HepG2 (cell line): ENCODE measurements around the gene PRPSAP1. TPM values are rescaled to one million over a fixed set of nuclear protein-coding genes. Genes with fewer than 3 reads are reported as not detected.
"Not testable (repeated sequence)": the region's sequence is repeated elsewhere in the genome, so short reads cannot be mapped to it uniquely, and the experiment has no call there.

Source experiments
- ATAC-seq: fragments of 200-7000 bp; cut with Tn5 transposase; 3 replicates; pipeline ENCODE4 v1.9.1; 2020; ENCODE audit warnings: mild to moderate bottlenecking, moderate library complexity
- BruUV-seq: library from RNA; stranded (reverse); fragments of 400-500 nt; replicated peaks from 2 replicates; lab custom pipeline; 2021; lab: Mats Ljungman, UMichigan
- CTCF ChIA-PET: fragments of 300-600 bp; formaldehyde crosslinking; extraction: SDS; loops from one replicate; lab custom pipeline; 2021; ENCODE audit warnings: low total read pairs, inconsistent platforms, low intra/inter-chr PET ratio; lab: Yijun Ruan, JAX
- POLR2A ChIA-PET: fragments of 350-600 bp; sonication (Branson Sonifier 250); formaldehyde crosslinking; loops from one replicate; lab custom pipeline; 2020; ENCODE audit warnings: antibody characterized with exemption, inconsistent platforms; lab: Yijun Ruan, JAX
- DNase-seq: peaks from one replicate; pipeline ENCODE4 v3.0.0-alpha.2; 2015; ENCODE audit warnings: low spot score
- FAIRE-seq: peaks from 3 replicates; lab custom pipeline; 2011; peaks lifted over from hg19 to GRCh38; lab: Jason Lieb, UNC
- H2AFZ ChIP-seq: one replicate; pipeline ENCODE4 v1.6.1; 2011; ENCODE audit warnings: low read length, inconsistent platforms
- H3K27ac ChIP-seq: fragments of 300-600 bp; 3 replicates; pipeline ENCODE4 v1.8.0; 2011; ENCODE audit warnings: mixed run types, mild to moderate bottlenecking, mixed read lengths, low read length, inconsistent platforms; ENCODE audit not compliant: insufficient read depth; ENCODE audit errors: extremely low read length
- H3K27me3 ChIP-seq, 2 experiments: fragments of 200-600 bp in 1 of 2; 2 replicates in 1 of 2; 3 replicates in 1 of 2; pipeline versions ENCODE4 v1.6.0 to v1.8.0; 2011; ENCODE audit warnings: low read length in 2 of 2, mild to moderate bottlenecking in 2 of 2, moderate library complexity in 2 of 2, inconsistent platforms in 1 of 2; ENCODE audit not compliant: insufficient read depth in 2 of 2, control insufficient read depth in 1 of 2
- H3K36me3 ChIP-seq, 2 experiments: fragments of 200-600 bp in 1 of 2; replicated peaks in 1 of 2; 2 replicates in 1 of 2; 3 replicates in 1 of 2; pipeline versions ENCODE4 v1.5.1 to v1.8.0; 2011; ENCODE audit warnings: low read length in 2 of 2, inconsistent platforms in 1 of 2; ENCODE audit not compliant: insufficient read depth in 2 of 2, control insufficient read depth in 1 of 2
- H3K4me1 ChIP-seq: 2 replicates; pipeline ENCODE4 v1.5.1; 2012; ENCODE audit warnings: low read length, inconsistent platforms; ENCODE audit not compliant: insufficient read depth
- H3K4me2 ChIP-seq: 2 replicates; pipeline ENCODE4 v1.6.0; 2011; ENCODE audit warnings: low read depth, low read length, inconsistent platforms
- H3K4me3 ChIP-seq, 3 experiments: fragments of 200-600 bp in 1 of 3; sonication (generic), shearing (Covaris generic) in 1 of 3; replicated peaks in 1 of 3; 2 replicates each; pipeline ENCODE4 v1.5.1; 2011 to 2016; ENCODE audit warnings: low read length in 3 of 3, inconsistent platforms in 2 of 3, low read depth in 2 of 3, mild to moderate bottlenecking in 2 of 3, control low read depth in 1 of 3, mixed read lengths in 1 of 3; ENCODE audit not compliant: insufficient read depth in 1 of 3
- H3K79me2 ChIP-seq: one replicate; pipeline ENCODE4 v1.6.1; 2011; ENCODE audit warnings: low read length, inconsistent platforms; ENCODE audit not compliant: insufficient read depth
- H3K9ac ChIP-seq: 2 replicates; pipeline ENCODE4 v1.6.0; 2011; ENCODE audit warnings: mild to moderate bottlenecking, low read depth, low read length, inconsistent platforms; ENCODE audit not compliant: insufficient read depth
- H3K9me3 ChIP-seq: 2 replicates; pipeline ENCODE4 v1.5.1; 2012; ENCODE audit warnings: mild to moderate bottlenecking, low read length
- H4K20me1 ChIP-seq: 2 replicates; pipeline ENCODE4 v1.6.0; 2011; ENCODE audit warnings: inconsistent platforms, mild to moderate bottlenecking, low read length, moderate library complexity; ENCODE audit not compliant: insufficient read depth
- FOSL2 ChIP-seq: sonication (generic); formaldehyde crosslinking; IDR thresholded peaks from 2 replicates; pipeline ENCODE4 v1.4.0; 2020; ENCODE audit warnings: missing genetic modification reagents
- MAFF ChIP-seq: IDR thresholded peaks from 2 replicates; pipeline ENCODE4 v1.6.1; 2011; ENCODE audit warnings: low read depth, low read length, improper control_type of control experiment
- MAFK ChIP-seq, 2 experiments: IDR thresholded peaks in 1 of 2; conservative IDR thresholded peaks in 1 of 2; 2 replicates each; pipeline ENCODE4 v1.6.1; 2011; ENCODE audit warnings: improper control_type of control experiment in 2 of 2, low read length in 2 of 2
- ZBTB38 ChIP-seq: sonication (generic); formaldehyde crosslinking; IDR thresholded peaks from 2 replicates; pipeline ENCODE4 v1.5.1; 2020; ENCODE audit warnings: mild to moderate bottlenecking, missing genetic modification reagents
- WGBS: methylation state at CpG from one replicate; pipeline ENCODE4 v1.1.6; 2017; ENCODE audit warnings: low lambda C conversion rate; 5-methylcytosine and 5-hydroxymethylcytosine counted together
- in situ Hi-C: cut with HindIII; loops from 2 replicates; pipeline ENCODE4 v1.10.0; 2017; ENCODE audit warnings: low pct_unique_long_range_greater_than_20kb; ENCODE audit not compliant: extremely low pct_ligation_motif_present
- intact Hi-C: fragments of 100-400 bp; cut with micrococcal nuclease; formaldehyde crosslinking; loops from one replicate; pipeline ENCODE4 v1.10.0; 2022; ENCODE audit not compliant: unreplicated experiment
- polyA plus RNA-seq, 8 experiments: library from polyadenylated mRNA; depleted of rRNA in 3 of 8; stranded (reverse) in 7 of 8; unstranded in 1 of 8; fragments of >200 nt; fragmentation: Illumina TruSeq in 4 of 8; extraction: Trizol in 4 of 8; gene quantifications; 2 replicates each; pipeline versions ENCODE4 v1.2.1 to v1.2.3, GENCODE V29; 2011 to 2016; ENCODE audit warnings: low read depth in 4 of 8, missing spikeins in 1 of 8, mixed read lengths in 1 of 8; ENCODE audit not compliant: insufficient read depth in 1 of 8
- total RNA-seq, 5 experiments: library from RNA; depleted of rRNA; stranded (reverse); fragments of >200 nt; fragmentation: Illumina TruSeq; extraction: Trizol; gene quantifications; 2 replicates each; pipeline ENCODE4 v1.2.3, GENCODE V29; 2016; ENCODE audit warnings: low read depth in 1 of 5

Gene PRPSAP1
- total and polyA plus RNA-seq, 2 of the 13 experiments (the other 11 are each of a cell fraction or from before 2014, with no cell fraction given) = 91.1 to 314 TPM

DNA sequence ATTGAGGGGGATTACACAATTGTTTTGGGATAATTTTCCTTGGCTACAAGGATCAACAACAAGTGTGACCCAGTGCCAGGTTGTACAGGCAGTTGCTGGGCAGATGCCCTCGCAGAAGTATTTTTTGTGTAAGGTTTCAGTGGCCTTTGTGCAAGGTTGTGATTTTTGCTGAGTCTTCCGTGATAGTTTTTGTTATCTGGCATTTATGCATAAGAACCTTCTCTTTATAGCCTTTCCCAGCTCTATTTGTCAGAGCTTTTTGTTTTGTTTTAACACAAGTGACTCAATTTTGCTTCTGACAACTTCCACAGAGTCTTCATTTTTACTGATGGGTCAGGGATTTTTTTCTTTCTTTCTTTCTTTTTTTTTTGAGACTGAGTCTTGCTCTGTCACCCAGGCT lies 6.7 kb upstream of the PRPSAP1 start:
- H2AFZ ChIP-seq = no peak overlapping the region
- no peaks in the 10 kb centered on the region for H3K9me3 ChIP-seq
- no TSS peak for BruUV-seq

DNA sequence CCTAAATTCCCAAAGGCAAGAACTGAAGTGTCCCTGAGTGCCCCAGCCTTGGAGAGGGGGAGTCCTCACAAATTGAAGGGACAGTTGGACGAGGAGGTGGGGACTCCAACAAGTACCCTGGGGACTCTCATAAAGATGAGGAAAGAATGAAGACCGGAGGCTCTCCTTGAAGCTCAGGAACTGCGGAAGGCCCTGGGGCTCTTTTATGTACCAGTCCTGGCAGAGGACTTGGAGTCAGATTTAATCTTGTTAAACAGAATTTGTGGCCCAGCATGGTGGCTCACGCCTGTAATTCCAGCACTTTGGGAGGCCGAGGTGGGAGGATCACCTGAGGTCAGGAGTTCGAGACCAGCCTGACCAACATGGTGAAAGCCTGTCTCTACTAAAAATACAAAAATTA lies 6.1 kb upstream of the PRPSAP1 start:
- not testable (repeated sequence) for FAIRE-seq
- TF ChIP-seq ZBTB38 (CRISPR knock-in tag) = 0 out of 2 replicates have a peak, but pooled peaks have one; percentile 49
- TF ChIP-seq, all 625 proteins: peak for 1; not testable (repeated sequence) for 624
- H3K27ac ChIP-seq, in situ Hi-C loops, H3K79me2 ChIP-seq, H2AFZ ChIP-seq, intact Hi-C loops, H3K27me3 ChIP-seq, ATAC-seq, H3K4me3 ChIP-seq, H3K9ac ChIP-seq, BruUV-seq, H4K20me1 ChIP-seq, DNase-seq, CTCF ChIA-PET, H3K9me3 ChIP-seq, H3K36me3 ChIP-seq, H3K4me2 ChIP-seq: not testable (repeated sequence)
- H3K4me1 ChIP-seq = peaks cover 83% of the 10 kb centered on the region
- POLR2A ChIA-PET = interaction anchor here (24.7 kb wide), 1 partner anchor 23 kb away, joined by 1379 read pairs; the partner anchor contains the start of gene SPHK1
- WGBS = 94% methylated on average over 6 of the region's 6 CpGs

More for the DNA sequence above, 6.7 kb upstream of the PRPSAP1 start:
- ChIA-PET CTCF (no interaction called here), POLR2A (interaction anchor here (24.7 kb wide), 1 partner anchor 22 kb away, joined by 1379 read pairs; the partner anchor contains the start of gene SPHK1)
- no peak overlapping the region for H3K4me3 ChIP-seq
- intact Hi-C loops = no loop called here
- peaks cover 82% of the 10 kb centered on the region for H3K4me1 ChIP-seq
- 87% methylated on average over 2 of the region's 2 CpGs for WGBS
- FAIRE-seq (no peak), ATAC-seq (no peak), DNase-seq (no peak)
- in situ Hi-C loops = no loop called here
- no peak overlapping the region for H3K9ac ChIP-seq
- no peak overlapping the region for H3K27ac ChIP-seq
- no peaks in the 10 kb centered on the region for H3K36me3 ChIP-seq
- H3K79me2 ChIP-seq = no peaks in the 10 kb centered on the region
- no peaks in the 10 kb centered on the region for H4K20me1 ChIP-seq
- no peak overlapping the region for H3K4me2 ChIP-seq
- no peaks in the 10 kb centered on the region for H3K27me3 ChIP-seq
- TF ChIP-seq MAFF (0 out of 2 replicates have a peak, but pooled peaks have one; percentile 25), MAFK (conservative IDR thresholded peaks at IDR 0.05 in 1 of 2, IDR thresholded peaks at IDR 0.05 in 1 of 2; ENCODE audit: low read length in 2 of 2) (peak in 1 of 2 experiments; percentile 31; a peak in 1 of 4 replicates), FOSL2 (CRISPR knock-in tag) (no peak)
